GM18505 (cell line): ENCODE measurements around the gene FBXW5.

ENCODE experiments used
- ATAC-seq: cut with Tn5 transposase; IDR thresholded peaks from one replicate; pipeline ENCODE4 v1.9.1; 2021; ENCODE audit not compliant: unreplicated experiment
- POLR2A ChIP-seq: IDR thresholded peaks from 4 replicates; pipeline ENCODE4 v1.6.1; 2011; ENCODE audit warnings: borderline replicate concordance; ENCODE audit not compliant: insufficient read depth, insufficient read length; ENCODE audit errors: extremely low read depth

The FBXW5 gene

DNA sequence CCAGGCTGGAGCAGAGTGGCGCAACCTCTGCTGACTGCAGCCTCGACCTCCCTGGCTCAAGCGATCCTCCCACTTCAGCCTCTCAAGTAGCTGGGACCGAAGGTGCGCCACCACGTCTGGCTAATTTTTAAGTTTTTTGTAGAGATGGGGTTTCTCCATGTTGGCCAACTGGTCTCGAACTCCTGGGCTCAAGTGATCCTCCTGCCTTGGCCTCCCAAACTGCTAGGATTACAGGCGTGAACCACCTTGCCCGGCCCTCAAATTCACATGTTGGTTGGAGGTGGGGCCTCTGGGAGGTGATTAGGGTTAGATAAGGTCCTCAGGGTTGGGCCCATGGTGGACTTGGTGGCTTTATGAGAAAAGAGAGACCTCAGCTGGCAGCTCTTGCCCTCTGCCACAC lies 17.6 kb upstream of the FBXW5 start:
- no peak for ATAC-seq
- no peak for TF ChIP-seq POLR2A

GRCh38 chr9:136961279-136962065 lies 16.9 kb upstream of the FBXW5 start:
- ATAC-seq, result no peak
- TF ChIP-seq POLR2A, result no peak

DNA sequence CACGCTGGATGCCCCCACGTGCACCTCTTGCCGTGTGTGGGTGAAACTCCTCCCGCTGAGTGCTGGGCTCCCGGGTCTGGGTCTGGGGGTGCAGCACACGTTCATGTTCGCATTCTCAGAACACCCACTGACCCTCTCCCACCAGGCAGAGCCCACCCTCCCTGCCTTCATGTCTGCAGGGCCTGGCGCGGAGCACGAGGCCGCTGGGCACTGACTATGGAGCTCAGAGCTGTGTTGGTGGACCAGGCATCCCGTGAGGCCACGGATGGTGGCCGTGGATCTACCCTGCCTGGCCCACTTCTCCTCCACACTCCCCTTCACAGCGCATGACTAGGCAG lies 16.4 kb upstream of the FBXW5 start:
- no peak for TF ChIP-seq POLR2A
- ATAC-seq, result no peak

- TF ChIP-seq POLR2A, result no peak
- ATAC-seq, result no peak
Observed at GRCh38 chr9:136960212-136960937, 15.8 kb upstream of the FBXW5 start.

GRCh38 chr9:136958898-136959850 lies 14.6 kb upstream of the FBXW5 start:
- no peak for ATAC-seq

GRCh38 chr9:136958473-136958872 lies 13.9 kb upstream of the FBXW5 start:
- no peak for TF ChIP-seq POLR2A
- ATAC-seq, result no peak

More at GRCh38 chr9:136958898-136959850, 14.6 kb upstream of the FBXW5 start:
- no peak for TF ChIP-seq POLR2A

- no peak for TF ChIP-seq POLR2A
- no peak for ATAC-seq
Observed at GRCh38 chr9:136957901-136958300, 13.4 kb upstream of the FBXW5 start.

GRCh38 chr9:136957461-136957860 lies 12.9 kb upstream of the FBXW5 start:
- ATAC-seq, result no peak

DNA sequence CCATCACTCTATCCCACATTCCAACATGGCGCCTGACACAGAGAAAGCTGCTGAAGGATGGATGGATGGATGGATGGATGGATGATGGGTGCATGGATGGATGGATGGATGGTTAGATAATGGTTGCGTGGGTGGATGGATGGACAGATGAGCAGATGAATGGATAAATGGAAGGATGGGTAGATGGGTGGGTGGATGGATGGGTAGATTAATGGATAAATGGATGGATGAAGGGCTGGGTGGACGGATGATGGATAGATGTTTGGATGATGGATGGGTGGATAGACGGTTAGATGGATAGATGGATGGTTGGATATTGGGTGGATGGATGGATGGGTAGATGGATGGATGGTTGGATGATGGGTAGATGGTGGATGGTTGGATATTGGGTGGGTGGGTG lies 12.1 kb upstream of the FBXW5 start:
- TF ChIP-seq POLR2A, result no peak
- ATAC-seq, result no peak

More at GRCh38 chr9:136957461-136957860, 12.9 kb upstream of the FBXW5 start:
- no peak for TF ChIP-seq POLR2A

GRCh38 chr9:136955943-136956335 lies 11.4 kb upstream of the FBXW5 start:
- no peak for TF ChIP-seq POLR2A
- no peak for ATAC-seq

DNA sequence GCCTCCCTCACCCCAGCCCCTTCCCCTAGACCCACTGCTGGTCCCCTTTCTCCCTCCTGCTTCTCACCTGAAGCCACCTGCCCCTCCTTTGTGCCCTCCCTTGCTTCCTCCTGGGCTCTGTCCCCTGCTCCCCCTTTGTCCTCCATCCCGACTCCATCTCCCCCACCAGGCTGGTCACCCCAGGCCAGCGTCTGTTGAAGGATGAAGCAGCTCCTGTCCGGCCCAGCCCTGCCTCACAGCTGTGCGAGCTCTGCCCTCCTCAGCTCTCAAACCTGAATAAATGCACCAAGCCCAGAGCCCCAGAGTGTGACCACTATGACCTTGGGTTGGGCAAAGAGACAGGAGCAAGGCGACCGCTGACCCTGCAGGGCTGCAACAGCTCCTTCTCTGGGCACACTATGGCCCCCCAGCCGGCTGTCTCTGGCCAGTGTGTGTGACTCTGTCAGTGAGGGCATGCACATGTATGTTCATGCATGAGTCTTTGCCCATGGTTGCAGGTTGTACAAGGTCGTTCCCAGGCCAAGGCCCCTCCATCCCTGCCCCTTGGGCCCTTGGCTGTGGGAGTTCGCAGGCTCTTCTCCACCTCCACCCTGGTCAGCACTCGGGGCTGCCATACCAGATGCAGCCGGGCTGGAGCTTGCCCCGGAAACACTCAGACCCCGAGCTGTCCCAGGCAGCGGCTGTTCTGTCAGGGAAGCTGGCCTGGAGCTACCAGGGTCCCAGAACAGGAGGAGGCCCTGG lies 10.8 kb upstream of the FBXW5 start:
- ATAC-seq, result no peak
- TF ChIP-seq POLR2A, result no peak

DNA sequence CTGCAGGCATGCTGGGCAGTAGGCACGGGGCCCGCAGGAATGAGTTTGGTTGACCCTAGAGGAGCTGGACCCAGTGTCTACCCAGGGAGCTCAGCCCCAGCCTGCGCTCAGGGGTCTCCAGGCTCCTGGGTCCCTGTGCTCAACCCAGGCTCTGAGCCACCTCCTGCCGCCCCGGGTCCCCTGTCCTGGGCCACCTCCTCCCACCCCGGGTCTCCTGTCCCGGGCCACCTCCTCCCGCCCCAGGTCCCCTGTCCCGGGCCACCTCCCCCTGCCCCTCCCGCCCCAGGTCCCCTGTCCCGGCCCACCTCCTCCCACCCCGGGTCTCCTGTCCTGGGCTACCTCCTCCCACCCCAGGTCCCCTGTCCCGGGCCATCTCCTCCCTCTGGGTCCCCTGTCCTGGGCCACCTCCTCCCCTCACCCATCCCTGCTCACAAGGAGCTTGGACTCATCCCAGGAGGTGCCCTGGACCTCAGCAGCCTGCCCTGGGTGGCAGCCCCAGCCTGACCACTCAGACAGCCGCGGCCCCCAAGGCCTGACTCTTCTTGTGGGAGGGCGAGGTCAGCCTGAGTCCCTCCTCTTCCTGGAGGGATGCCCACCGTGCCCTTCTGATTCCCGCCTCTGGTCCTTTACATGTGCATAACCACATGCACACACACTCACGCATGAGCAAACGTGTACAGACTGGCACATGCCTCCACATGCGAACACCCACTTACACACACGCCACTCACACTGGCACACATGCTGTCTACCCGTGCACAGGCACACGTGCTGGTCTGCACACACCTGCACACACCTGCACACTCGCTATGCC lies 9.9 kb upstream of the FBXW5 start:
- TF ChIP-seq POLR2A, result no peak
- ATAC-seq, result no peak
